GM23338 (cell line): ENCODE data around the gene CTNNA2. TPM values are rescaled to one million over a fixed set of nuclear protein-coding genes. Genes with fewer than 3 reads are reported as not detected.

Source experiments
- ATAC-seq: fragments of 200-7000 bp; cut with Tn5 transposase; 3 replicates; pipeline ENCODE4 v1.9.1; 2020
- DNase-seq: peaks from one replicate; pipeline ENCODE4 v3.0.0-alpha.2; 2015; ENCODE audit warnings: low spot score
- H2AFZ ChIP-seq: fragments of 200-600 bp; sonication (generic); 2 replicates; pipeline ENCODE4 v1.8.0; 2016; ENCODE audit warnings: antibody characterized with exemption, mild to moderate bottlenecking, moderate library complexity
- H3F3A ChIP-seq: fragments of 200-600 bp; sonication (generic); replicated peaks from 2 replicates; pipeline ENCODE4 v1.8.0; 2017; ENCODE audit warnings: antibody characterized with exemption, mixed run types, low read depth
- H3K27ac ChIP-seq: fragments of 200-600 bp; sonication (generic); 2 replicates; pipeline ENCODE4 v1.6.1; 2016; ENCODE audit warnings: low read depth
- H3K27me3 ChIP-seq: fragments of 200-600 bp; sonication (generic); 2 replicates; pipeline ENCODE4 v1.8.0; 2016; ENCODE audit warnings: mild to moderate bottlenecking, mixed run types, moderate library complexity; ENCODE audit not compliant: insufficient read depth
- H3K36me3 ChIP-seq: fragments of 200-600 bp; sonication (generic); 2 replicates; pipeline ENCODE4 v1.8.0; 2016; ENCODE audit warnings: mild to moderate bottlenecking; ENCODE audit not compliant: insufficient read depth
- H3K4me1 ChIP-seq: fragments of 200-600 bp; sonication (generic); 2 replicates; pipeline ENCODE4 v1.8.0; 2016; ENCODE audit warnings: mild to moderate bottlenecking, moderate library complexity; ENCODE audit not compliant: insufficient read depth
- H3K4me2 ChIP-seq: fragments of 200-600 bp; sonication (generic); 2 replicates; pipeline ENCODE4 v1.7.1; 2017; ENCODE audit warnings: mixed run types
- H3K4me3 ChIP-seq: fragments of 200-600 bp; sonication (generic); 2 replicates; pipeline ENCODE4 v1.6.1; 2016; ENCODE audit warnings: mixed run types
- H3K79me2 ChIP-seq: fragments of 200-600 bp; sonication (generic); replicated peaks from 2 replicates; pipeline ENCODE4 v1.8.0; 2017; ENCODE audit warnings: mild to moderate bottlenecking; ENCODE audit not compliant: insufficient read depth
- H3K9me2 ChIP-seq: fragments of 200-600 bp; sonication (generic); 2 replicates; pipeline ENCODE4 v1.8.0; 2017; ENCODE audit not compliant: insufficient read depth
- H4K20me1 ChIP-seq: fragments of 200-600 bp; sonication (generic); replicated peaks from 2 replicates; pipeline ENCODE4 v1.8.0; 2017; ENCODE audit warnings: mild to moderate bottlenecking; ENCODE audit not compliant: insufficient read depth
- H3K27ac Mint-ChIP-seq: 2 replicates; pipeline ENCODE4 v1.8.0; 2020; ENCODE audit warnings: inconsistent platforms, mild to moderate bottlenecking, moderate library complexity, mixed read lengths
- H3K27me3 Mint-ChIP-seq: 3 replicates; pipeline ENCODE4 v1.8.0; 2022; ENCODE audit warnings: low read depth, mild to moderate bottlenecking, moderate library complexity, mixed read lengths, inconsistent platforms; ENCODE audit not compliant: insufficient read depth, poor library complexity
- H3K36me3 Mint-ChIP-seq: 3 replicates; pipeline ENCODE4 v1.8.0; 2021; ENCODE audit warnings: low read depth, mild to moderate bottlenecking, inconsistent platforms, moderate library complexity, mixed read lengths
- H3K4me1 Mint-ChIP-seq: 3 replicates; pipeline ENCODE4 v1.8.0; 2020; ENCODE audit warnings: mild to moderate bottlenecking, inconsistent platforms, mixed read lengths
- H3K4me3 Mint-ChIP-seq: 3 replicates; pipeline ENCODE4 v1.8.0; 2021; ENCODE audit warnings: moderate library complexity, mild to moderate bottlenecking, inconsistent platforms, mixed read lengths
- H3K9me3 Mint-ChIP-seq: 3 replicates; pipeline ENCODE4 v1.8.0; 2020; ENCODE audit warnings: moderate library complexity, mild to moderate bottlenecking, inconsistent platforms, mixed read lengths
- CREB1 ChIP-seq: fragments of 250-450 bp; sonication (Bioruptor Pico); IDR thresholded peaks from 2 replicates; pipeline ENCODE4 v1.5.0; 2020; ENCODE audit warnings: low read depth, mild to moderate bottlenecking, moderate library complexity
- EZH2 ChIP-seq: fragments of 200-600 bp; sonication (generic); IDR thresholded peaks from one replicate; pipeline ENCODE4 v1.8.0; 2017; ENCODE audit warnings: antibody characterized with exemption, mild to moderate bottlenecking, low read depth; ENCODE audit not compliant: unreplicated experiment
- EZH2phosphoT487 ChIP-seq: fragments of 200-600 bp; sonication (generic); IDR thresholded peaks from one replicate; pipeline ENCODE4 v1.8.1; 2018; ENCODE audit warnings: antibody characterized with exemption; ENCODE audit not compliant: unreplicated experiment
- JUNB ChIP-seq: IDR thresholded peaks from one replicate; pipeline ENCODE4 v1.6.1; 2016; ENCODE audit warnings: antibody characterized with exemption; ENCODE audit not compliant: unreplicated experiment
- NANOG ChIP-seq: IDR thresholded peaks from 2 replicates; pipeline ENCODE4 v1.6.1; 2016; ENCODE audit warnings: antibody characterized with exemption, borderline replicate concordance
- POLR2AphosphoS5 ChIP-seq: IDR thresholded peaks from 2 replicates; pipeline ENCODE4 v1.6.1; 2016; ENCODE audit warnings: antibody characterized with exemption, low read depth
- STAT1 ChIP-seq: IDR thresholded peaks from one replicate; pipeline ENCODE4 v1.6.1; 2016; ENCODE audit warnings: antibody characterized with exemption; ENCODE audit not compliant: unreplicated experiment
- ZNF114 ChIP-seq: fragments of 250-450 bp; sonication (Bioruptor Pico); IDR thresholded peaks from 2 replicates; pipeline ENCODE4 v1.5.0; 2020; ENCODE audit warnings: mild to moderate bottlenecking, moderate library complexity
- ZNF331 ChIP-seq: fragments of 250-450 bp; sonication (Bioruptor Pico); IDR thresholded peaks from 2 replicates; pipeline ENCODE4 v1.5.0; 2020; ENCODE audit warnings: low read depth, mild to moderate bottlenecking, moderate library complexity
- polyA plus RNA-seq: library from polyadenylated mRNA; unstranded; fragments of >200 nt; fragmentation: Nextera tagmentation; extraction: Ambion mirVana; gene quantifications from 2 replicates; pipeline ENCODE4 v1.2.1, GENCODE V29; 2016
- total RNA-seq: library from RNA; depleted of rRNA; stranded (reverse); fragments of >200 nt; shearing (Covaris generic); gene quantifications from 2 replicates; pipeline ENCODE4 v1.2.3, GENCODE V29; 2014
- TF ChIP-seq, protein P1 (sequence below): IDR thresholded peaks from 2 replicates; pipeline ENCODE4 v1.6.1; 2016; ENCODE audit warnings: antibody characterized with exemption
- TF ChIP-seq, protein P2 (sequence below): fragments of 250-450 bp; sonication (Bioruptor Pico); IDR thresholded peaks from 2 replicates; pipeline ENCODE4 v1.5.0; 2020; ENCODE audit warnings: mild to moderate bottlenecking, moderate library complexity
- TF ChIP-seq, protein P3 (sequence below): IDR thresholded peaks from one replicate; pipeline ENCODE4 v1.6.1; 2018; ENCODE audit warnings: antibody characterized with exemption; ENCODE audit not compliant: unreplicated experiment

The CTNNA2 gene
- total and polyA plus RNA-seq, 2 experiments from 2014 or later = 6.4 to 15.6 TPM

DNA sequence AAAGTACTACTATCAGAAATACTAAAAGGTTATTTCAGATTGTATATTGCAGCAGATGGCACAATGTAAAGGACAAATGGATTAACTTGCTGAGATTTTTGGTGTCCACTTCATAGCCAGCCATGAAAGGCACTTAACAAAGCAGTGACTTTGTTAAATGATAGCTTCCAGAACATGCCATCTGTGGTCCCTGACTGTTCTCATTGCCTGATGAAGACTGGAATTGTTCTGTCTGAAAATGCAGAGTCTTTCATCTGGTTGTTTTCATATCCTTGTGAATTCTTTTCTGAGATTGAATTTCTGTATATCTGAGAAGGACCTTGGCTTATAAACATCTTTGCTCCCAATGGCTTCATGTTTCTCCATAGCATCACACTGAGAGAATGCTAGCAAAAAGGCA is 836.1 kb downstream of the CTNNA2 start (continued):
- TF ChIP-seq, protein P1, sequence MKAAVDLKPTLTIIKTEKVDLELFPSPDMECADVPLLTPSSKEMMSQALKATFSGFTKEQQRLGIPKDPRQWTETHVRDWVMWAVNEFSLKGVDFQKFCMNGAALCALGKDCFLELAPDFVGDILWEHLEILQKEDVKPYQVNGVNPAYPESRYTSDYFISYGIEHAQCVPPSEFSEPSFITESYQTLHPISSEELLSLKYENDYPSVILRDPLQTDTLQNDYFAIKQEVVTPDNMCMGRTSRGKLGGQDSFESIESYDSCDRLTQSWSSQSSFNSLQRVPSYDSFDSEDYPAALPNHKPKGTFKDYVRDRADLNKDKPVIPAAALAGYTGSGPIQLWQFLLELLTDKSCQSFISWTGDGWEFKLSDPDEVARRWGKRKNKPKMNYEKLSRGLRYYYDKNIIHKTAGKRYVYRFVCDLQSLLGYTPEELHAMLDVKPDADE = no peak
- no peak for TF ChIP-seq STAT1

DNA sequence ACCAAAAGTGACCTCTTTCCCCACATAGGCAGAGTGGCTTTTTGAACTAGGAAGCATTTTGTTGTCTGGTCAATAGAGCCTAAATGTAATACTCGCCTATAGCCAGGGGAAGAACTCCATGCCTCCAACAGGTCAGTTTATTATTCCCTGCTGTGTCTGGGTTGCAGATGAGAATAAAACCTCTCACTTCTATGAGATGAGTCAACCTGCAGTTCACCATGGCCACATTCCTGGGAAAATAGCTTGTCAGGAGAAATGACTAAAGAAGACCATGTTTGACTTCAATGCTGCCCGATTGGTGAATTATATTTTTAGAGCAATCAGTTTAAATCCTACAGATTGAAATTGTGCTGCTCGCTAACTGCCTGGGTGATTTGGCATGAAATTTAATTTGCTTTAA is 838.4 kb downstream of the CTNNA2 start:
- DNase-seq (no peak), ATAC-seq (no peak)
- H3K36me3 Mint-ChIP-seq = no peaks in the 10 kb centered on the region
- no peaks in the 10 kb centered on the region for H3K9me3 Mint-ChIP-seq
- no peaks in the 10 kb centered on the region for H3K79me2 ChIP-seq
- no peak overlapping the region for H3K4me2 ChIP-seq
- H3K4me3 ChIP-seq = no peak overlapping the region
- H3K27me3 Mint-ChIP-seq = peaks cover 2% of the 10 kb centered on the region
- peaks cover 15% of the 10 kb centered on the region for H3K4me1 ChIP-seq
- H3K27me3 ChIP-seq = no peaks in the 10 kb centered on the region
- no peak overlapping the region for H2AFZ ChIP-seq
- no peak overlapping the region for H3K27ac Mint-ChIP-seq
- no peaks in the 10 kb centered on the region for H3K36me3 ChIP-seq
- H3K4me1 Mint-ChIP-seq = peaks cover 23% of the 10 kb centered on the region
- H3K4me3 Mint-ChIP-seq = no peak overlapping the region
- H3K9me2 ChIP-seq = peaks cover 6% of the 10 kb centered on the region; the same call in 1 of the 2 replicates
- no peak overlapping the region for H3K27ac ChIP-seq
- no peaks in the 10 kb centered on the region for H3F3A ChIP-seq
- H4K20me1 ChIP-seq = no peaks in the 10 kb centered on the region
- no peak for TF ChIP-seq JUNB
- no peak for TF ChIP-seq CREB1 (CRISPR knock-in tag)
- no peak for TF ChIP-seq NANOG
- TF ChIP-seq ZNF331 = no peak
- TF ChIP-seq, protein P1 = no peak
- TF ChIP-seq EZH2phosphoT487 = no peak
- TF ChIP-seq, protein P2, sequence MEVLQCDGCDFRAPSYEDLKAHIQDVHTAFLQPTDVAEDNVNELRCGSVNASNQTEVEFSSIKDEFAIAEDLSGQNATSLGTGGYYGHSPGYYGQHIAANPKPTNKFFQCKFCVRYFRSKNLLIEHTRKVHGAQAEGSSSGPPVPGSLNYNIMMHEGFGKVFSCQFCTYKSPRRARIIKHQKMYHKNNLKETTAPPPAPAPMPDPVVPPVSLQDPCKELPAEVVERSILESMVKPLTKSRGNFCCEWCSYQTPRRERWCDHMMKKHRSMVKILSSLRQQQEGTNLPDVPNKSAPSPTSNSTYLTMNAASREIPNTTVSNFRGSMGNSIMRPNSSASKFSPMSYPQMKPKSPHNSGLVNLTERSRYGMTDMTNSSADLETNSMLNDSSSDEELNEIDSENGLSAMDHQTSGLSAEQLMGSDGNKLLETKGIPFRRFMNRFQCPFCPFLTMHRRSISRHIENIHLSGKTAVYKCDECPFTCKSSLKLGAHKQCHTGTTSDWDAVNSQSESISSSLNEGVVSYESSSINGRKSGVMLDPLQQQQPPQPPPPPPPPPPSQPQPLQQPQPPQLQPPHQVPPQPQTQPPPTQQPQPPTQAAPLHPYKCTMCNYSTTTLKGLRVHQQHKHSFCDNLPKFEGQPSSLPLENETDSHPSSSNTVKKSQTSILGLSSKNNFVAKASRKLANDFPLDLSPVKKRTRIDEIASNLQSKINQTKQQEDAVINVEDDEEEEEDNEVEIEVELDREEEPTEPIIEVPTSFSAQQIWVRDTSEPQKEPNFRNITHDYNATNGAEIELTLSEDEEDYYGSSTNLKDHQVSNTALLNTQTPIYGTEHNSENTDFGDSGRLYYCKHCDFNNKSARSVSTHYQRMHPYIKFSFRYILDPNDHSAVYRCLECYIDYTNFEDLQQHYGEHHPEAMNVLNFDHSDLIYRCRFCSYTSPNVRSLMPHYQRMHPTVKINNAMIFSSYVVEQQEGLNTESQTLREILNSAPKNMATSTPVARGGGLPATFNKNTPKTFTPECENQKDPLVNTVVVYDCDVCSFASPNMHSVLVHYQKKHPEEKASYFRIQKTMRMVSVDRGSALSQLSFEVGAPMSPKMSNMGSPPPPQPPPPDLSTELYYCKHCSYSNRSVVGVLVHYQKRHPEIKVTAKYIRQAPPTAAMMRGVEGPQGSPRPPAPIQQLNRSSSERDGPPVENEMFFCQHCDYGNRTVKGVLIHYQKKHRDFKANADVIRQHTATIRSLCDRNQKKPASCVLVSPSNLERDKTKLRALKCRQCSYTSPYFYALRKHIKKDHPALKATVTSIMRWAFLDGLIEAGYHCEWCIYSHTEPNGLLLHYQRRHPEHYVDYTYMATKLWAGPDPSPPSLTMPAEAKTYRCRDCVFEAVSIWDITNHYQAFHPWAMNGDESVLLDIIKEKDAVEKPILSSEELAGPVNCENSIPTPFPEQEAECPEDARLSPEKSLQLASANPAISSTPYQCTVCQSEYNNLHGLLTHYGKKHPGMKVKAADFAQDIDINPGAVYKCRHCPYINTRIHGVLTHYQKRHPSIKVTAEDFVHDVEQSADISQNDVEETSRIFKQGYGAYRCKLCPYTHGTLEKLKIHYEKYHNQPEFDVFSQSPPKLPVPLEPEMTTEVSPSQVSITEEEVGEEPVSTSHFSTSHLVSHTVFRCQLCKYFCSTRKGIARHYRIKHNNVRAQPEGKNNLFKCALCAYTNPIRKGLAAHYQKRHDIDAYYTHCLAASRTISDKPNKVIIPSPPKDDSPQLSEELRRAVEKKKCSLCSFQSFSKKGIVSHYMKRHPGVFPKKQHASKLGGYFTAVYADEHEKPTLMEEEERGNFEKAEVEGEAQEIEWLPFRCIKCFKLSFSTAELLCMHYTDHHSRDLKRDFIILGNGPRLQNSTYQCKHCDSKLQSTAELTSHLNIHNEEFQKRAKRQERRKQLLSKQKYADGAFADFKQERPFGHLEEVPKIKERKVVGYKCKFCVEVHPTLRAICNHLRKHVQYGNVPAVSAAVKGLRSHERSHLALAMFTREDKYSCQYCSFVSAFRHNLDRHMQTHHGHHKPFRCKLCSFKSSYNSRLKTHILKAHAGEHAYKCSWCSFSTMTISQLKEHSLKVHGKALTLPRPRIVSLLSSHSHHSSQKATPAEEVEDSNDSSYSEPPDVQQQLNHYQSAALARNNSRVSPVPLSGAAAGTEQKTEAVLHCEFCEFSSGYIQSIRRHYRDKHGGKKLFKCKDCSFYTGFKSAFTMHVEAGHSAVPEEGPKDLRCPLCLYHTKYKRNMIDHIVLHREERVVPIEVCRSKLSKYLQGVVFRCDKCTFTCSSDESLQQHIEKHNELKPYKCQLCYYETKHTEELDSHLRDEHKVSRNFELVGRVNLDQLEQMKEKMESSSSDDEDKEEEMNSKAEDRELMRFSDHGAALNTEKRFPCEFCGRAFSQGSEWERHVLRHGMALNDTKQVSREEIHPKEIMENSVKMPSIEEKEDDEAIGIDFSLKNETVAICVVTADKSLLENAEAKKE = no peak
- TF ChIP-seq POLR2AphosphoS5 = no peak
- TF ChIP-seq, protein P3, sequence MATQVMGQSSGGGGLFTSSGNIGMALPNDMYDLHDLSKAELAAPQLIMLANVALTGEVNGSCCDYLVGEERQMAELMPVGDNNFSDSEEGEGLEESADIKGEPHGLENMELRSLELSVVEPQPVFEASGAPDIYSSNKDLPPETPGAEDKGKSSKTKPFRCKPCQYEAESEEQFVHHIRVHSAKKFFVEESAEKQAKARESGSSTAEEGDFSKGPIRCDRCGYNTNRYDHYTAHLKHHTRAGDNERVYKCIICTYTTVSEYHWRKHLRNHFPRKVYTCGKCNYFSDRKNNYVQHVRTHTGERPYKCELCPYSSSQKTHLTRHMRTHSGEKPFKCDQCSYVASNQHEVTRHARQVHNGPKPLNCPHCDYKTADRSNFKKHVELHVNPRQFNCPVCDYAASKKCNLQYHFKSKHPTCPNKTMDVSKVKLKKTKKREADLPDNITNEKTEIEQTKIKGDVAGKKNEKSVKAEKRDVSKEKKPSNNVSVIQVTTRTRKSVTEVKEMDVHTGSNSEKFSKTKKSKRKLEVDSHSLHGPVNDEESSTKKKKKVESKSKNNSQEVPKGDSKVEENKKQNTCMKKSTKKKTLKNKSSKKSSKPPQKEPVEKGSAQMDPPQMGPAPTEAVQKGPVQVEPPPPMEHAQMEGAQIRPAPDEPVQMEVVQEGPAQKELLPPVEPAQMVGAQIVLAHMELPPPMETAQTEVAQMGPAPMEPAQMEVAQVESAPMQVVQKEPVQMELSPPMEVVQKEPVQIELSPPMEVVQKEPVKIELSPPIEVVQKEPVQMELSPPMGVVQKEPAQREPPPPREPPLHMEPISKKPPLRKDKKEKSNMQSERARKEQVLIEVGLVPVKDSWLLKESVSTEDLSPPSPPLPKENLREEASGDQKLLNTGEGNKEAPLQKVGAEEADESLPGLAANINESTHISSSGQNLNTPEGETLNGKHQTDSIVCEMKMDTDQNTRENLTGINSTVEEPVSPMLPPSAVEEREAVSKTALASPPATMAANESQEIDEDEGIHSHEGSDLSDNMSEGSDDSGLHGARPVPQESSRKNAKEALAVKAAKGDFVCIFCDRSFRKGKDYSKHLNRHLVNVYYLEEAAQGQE = no peak
- TF ChIP-seq EZH2 = no peak
- no peak for TF ChIP-seq STAT1
- TF ChIP-seq ZNF114 (CRISPR knock-in tag) = no peak
